Thyroid gland (tissue), 4 donors: Measurements from ENCODE around the gene NUP98. TPM values are rescaled to one million over a fixed set of nuclear protein-coding genes. Genes with fewer than 3 reads are reported as not detected.
"Not testable (repeated sequence)": the region's sequence is repeated elsewhere in the genome, so short reads cannot be mapped to it uniquely, and the experiment has no call there.

Source experiments
- DNase-seq, 2 donors: peaks; one replicate each; pipeline ENCODE4 v3.0.0-alpha.2; 2019
- H3K27ac ChIP-seq, 3 donors: fragments of 200-600 bp; sonication (generic); 1 replicate in 2 of 3; 2 replicates in 1 of 3; pipeline ENCODE4 v1.5.1; 2016 to 2019; ENCODE audit warnings: mild to moderate bottlenecking in 1 of 3, moderate library complexity in 1 of 3
- H3K27me3 ChIP-seq: fragments of 200-600 bp; sonication (generic); one replicate; pipeline ENCODE4 v1.5.1; 2019
- H3K36me3 ChIP-seq, 2 donors: fragments of 200-600 bp; sonication (generic); one replicate each; pipeline ENCODE4 v1.5.1; 2016 to 2019
- H3K4me1 ChIP-seq, 2 donors: fragments of 200-600 bp; sonication (generic); one replicate each; pipeline ENCODE4 v1.5.1; 2017 to 2019
- H3K4me3 ChIP-seq, 3 donors: fragments of 200-600 bp; sonication (generic); replicated peaks in 1 of 3; 1 replicate in 2 of 3; 2 replicates in 1 of 3; pipeline ENCODE4 v1.5.1; 2016; ENCODE audit warnings: mild to moderate bottlenecking in 1 of 3
- H3K9me3 ChIP-seq: fragments of 200-600 bp; sonication (generic); one replicate; pipeline ENCODE4 v1.5.1; 2017
- POLR2A ChIP-seq, 2 donors: fragments of 450-650 bp; IDR thresholded peaks; one replicate each; pipeline ENCODE4 v1.6.1; 2017; ENCODE audit warnings: antibody characterized with exemption in 2 of 2, mild to moderate bottlenecking in 2 of 2, moderate library complexity in 1 of 2
- WGBS, 2 donors: methylation state at CpG; one replicate each; pipeline ENCODE4 v1.1.5; 2017; 5-methylcytosine and 5-hydroxymethylcytosine counted together
- intact Hi-C: fragments of 100-400 bp; cut with DNase I; formaldehyde crosslinking; loops from one replicate; pipeline ENCODE4 v1.15.1; 2023
- total RNA-seq, 4 donors: library from RNA; depleted of rRNA; stranded (reverse); fragments of >200 nt; gene quantifications; one replicate each; pipeline ENCODE4 v1.2.3, GENCODE V29; 2016
- TF ChIP-seq, protein P1 (sequence below), 6 experiments: fragments of 200-600 bp in 3 of 6; fragments of 450-650 bp in 3 of 6; sonication (generic) in 3 of 6; IDR thresholded peaks; one replicate each; pipeline ENCODE4 v1.5.1; 2016 to 2019; ENCODE audit warnings: antibody characterized with exemption in 6 of 6, mild to moderate bottlenecking in 2 of 6, inconsistent platforms in 1 of 6, moderate library complexity in 1 of 6

NUP98 gene
- total RNA-seq, 4 donors from 2014 or later, result 117 to 188 (median 160) TPM

DNA sequence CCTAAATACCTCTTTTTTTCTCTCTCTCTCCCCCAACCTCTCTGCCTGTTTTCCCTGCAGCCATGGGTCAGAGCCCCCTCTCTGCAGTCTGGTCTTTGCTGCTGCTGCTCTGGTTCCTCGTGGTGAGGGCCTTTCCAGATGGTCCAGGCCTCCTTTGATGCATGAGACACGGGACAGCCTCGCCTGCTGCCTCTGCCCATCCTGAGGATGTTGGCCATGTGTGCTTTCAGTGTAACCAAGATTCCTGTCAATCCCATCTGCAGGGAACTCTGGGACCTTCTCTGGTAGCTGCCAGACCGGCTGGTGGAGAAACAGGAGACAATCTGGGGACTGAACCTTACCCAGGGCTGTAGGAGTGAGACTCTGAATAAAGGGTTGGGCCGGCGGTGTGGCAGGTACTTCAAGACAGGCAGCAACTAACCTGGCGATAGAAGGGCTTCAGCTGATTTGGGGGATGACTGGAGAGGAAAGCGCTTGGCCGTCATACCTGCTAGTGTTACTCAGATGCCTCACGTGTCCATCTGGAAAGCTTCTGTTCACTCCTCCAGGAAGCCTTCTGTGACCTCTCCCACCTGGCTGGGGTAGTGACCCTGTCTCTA is 133.2 kb downstream of the NUP98 start:
- Histone ChIP-seq H3K4me3 (no peak overlapping the region), H3K27me3 (no peaks in the 10 kb centered on the region), H3K36me3 (peaks cover 0 to 22% of the 10 kb centered on the region in 2 donors), H3K27ac (no peak overlapping the region), H3K9me3 (no peaks in the 10 kb centered on the region), H3K4me1 (no peaks in the 10 kb centered on the region)
- DNase-seq, result no peak
- WGBS, 2 donors, result 90 to 91% methylated on average over 10 of the region's 10 CpGs
- TF ChIP-seq, protein P1, sequence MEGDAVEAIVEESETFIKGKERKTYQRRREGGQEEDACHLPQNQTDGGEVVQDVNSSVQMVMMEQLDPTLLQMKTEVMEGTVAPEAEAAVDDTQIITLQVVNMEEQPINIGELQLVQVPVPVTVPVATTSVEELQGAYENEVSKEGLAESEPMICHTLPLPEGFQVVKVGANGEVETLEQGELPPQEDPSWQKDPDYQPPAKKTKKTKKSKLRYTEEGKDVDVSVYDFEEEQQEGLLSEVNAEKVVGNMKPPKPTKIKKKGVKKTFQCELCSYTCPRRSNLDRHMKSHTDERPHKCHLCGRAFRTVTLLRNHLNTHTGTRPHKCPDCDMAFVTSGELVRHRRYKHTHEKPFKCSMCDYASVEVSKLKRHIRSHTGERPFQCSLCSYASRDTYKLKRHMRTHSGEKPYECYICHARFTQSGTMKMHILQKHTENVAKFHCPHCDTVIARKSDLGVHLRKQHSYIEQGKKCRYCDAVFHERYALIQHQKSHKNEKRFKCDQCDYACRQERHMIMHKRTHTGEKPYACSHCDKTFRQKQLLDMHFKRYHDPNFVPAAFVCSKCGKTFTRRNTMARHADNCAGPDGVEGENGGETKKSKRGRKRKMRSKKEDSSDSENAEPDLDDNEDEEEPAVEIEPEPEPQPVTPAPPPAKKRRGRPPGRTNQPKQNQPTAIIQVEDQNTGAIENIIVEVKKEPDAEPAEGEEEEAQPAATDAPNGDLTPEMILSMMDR (IDR thresholded peaks at IDR 0.05), result no peak
- no peak for TF ChIP-seq POLR2A (IDR thresholded peaks at IDR 0.05)
- intact Hi-C loops, result no loop called here

DNA sequence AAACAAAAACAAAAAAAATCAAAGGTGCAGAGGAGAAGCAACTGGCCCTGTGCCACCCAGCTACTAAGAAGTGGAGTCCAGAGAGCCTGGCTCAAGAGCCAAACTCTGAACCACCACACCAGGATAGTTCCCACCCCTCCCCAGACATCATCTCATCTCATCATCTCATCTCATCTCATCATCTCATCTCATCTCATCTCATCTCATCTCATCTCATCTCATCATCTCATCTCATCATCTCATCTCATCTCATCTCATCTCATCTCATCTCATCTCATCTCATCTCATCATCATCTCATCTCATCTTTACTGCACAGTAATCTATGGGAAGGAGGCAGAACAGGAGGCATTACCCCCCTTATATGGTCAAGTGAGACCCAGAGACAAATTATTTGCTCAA is 134.5 kb downstream of the NUP98 start:
- no peak overlapping the region for H3K27ac ChIP-seq
- H3K9me3 ChIP-seq, result no peaks in the 10 kb centered on the region
- TF ChIP-seq, protein P1 (IDR thresholded peaks at IDR 0.05), result no peak
- no peak for TF ChIP-seq POLR2A (IDR thresholded peaks at IDR 0.05)
- H3K4me1 ChIP-seq, result no peaks in the 10 kb centered on the region
- H3K36me3 ChIP-seq, result peaks cover 0 to 17% of the 10 kb centered on the region in 2 donors
- no peak for DNase-seq
- no peaks in the 10 kb centered on the region for H3K27me3 ChIP-seq
- no peak overlapping the region for H3K4me3 ChIP-seq
- intact Hi-C loops, result no loop called here

DNA sequence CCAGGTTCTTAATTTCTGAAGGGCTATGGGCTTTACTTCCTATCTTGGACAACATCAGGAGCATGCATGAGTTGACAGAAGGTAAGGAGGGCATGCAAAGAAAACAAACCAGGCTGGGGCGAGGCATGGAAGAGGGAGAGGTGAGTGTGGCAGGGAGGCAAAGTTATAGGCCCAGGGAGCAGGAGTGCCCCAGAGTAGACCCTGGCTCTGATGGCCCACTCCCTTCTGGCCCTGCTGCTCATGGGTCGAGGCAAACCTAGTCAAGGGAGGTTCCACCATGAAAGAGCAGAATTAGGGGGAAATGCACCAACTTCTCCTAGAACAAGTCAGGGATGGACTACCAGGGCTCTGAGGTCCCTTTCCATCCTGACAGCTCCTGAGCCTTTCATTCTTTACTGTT is 136.4 kb downstream of the NUP98 start:
- H3K4me1 ChIP-seq, result no peaks in the 10 kb centered on the region
- no peak for DNase-seq
- no peak overlapping the region for H3K4me3 ChIP-seq
- intact Hi-C loops, result no loop called here
- peaks cover 0 to 3% of the 10 kb centered on the region in 2 donors for H3K36me3 ChIP-seq
- no peak for TF ChIP-seq POLR2A (IDR thresholded peaks at IDR 0.05)
- TF ChIP-seq, protein P1 (IDR thresholded peaks at IDR 0.05), result no peak
- no peaks in the 10 kb centered on the region for H3K9me3 ChIP-seq
- H3K27me3 ChIP-seq, result no peaks in the 10 kb centered on the region
- WGBS, 2 donors, result 73 to 79% methylated on average over 2 of the region's 2 CpGs
- no peak overlapping the region for H3K27ac ChIP-seq

DNA sequence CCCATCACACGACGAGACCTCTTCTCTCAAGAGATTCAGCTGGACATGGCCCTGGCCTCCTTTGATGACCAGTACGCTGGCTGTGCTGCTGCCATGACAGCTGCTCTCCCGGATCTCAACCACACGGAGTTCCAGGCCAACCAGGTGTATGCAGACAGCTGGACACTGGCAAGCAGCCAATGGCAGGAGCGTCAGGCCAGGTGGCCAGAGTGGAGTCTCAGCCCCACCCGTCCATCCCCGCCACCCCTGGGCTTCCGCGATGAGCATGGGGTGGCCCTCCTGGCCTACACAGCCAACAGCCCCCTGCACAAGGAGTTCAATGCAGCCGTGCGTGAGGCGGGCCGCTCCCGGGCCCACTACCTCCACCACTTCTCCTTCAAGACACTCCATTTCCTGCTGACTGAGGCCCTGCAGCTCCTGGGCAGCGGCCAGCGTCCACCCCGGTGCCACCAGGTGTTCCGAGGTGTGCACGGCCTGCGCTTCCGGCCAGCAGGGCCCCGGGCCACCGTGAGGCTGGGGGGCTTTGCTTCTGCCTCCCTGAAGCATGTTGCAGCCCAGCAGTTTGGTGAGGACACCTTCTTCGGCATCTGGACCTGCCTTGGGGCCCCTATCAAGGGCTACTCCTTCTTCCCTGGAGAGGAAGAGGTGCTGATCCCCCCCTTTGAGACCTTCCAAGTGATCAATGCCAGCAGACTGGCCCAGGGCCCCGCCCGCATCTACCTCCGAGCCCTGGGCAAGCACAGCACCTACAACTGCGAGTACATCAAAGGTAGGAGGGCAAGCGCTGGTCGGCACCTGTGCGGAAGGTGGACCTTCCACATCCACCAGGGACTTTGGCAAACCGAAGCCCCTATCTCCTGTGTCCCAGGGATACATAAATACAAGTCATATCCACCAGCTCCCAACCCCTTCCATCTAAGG is 137.5 kb downstream of the NUP98 start:
- Histone ChIP-seq H3K9me3 (no peaks in the 10 kb centered on the region), H3K27ac (no peak overlapping the region), H3K4me1 (no peaks in the 10 kb centered on the region), H3K36me3 (no peaks in the 10 kb centered on the region), H3K27me3 (no peaks in the 10 kb centered on the region), H3K4me3 (no peak overlapping the region)
- TF ChIP-seq, protein P1 (IDR thresholded peaks at IDR 0.05), result no peak
- TF ChIP-seq POLR2A (IDR thresholded peaks at IDR 0.05), result no peak
- WGBS, 2 donors, result 91 to 93% methylated on average over 14 to 18 of the region's 33 CpGs
- peak in 1 of 2 donors; percentile 16 for DNase-seq
- intact Hi-C loops, result no loop called here

DNA sequence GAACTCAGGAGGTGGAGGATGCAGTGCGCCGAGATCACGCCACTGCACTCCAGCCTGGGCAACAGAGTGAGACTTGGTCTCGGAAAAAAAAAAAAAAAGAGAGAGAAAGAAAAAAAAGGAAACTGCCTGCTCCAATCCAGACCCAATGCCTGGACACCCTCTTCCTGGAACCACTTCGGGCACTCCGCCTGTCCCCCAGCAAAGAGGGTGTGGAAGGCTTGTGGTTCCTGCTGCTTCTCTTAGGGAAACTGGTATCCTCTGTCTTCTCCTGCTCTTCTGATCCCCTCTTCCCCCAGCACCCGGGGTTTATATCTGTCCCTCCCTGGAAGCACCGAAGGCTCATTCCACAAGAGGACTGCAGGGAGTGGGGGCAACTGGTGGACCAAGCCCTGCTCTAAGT is 139.1 kb downstream of the NUP98 start:
- no peak for DNase-seq
- TF ChIP-seq, protein P1 (IDR thresholded peaks at IDR 0.05), result no peak
- H3K4me3 ChIP-seq, result no peak overlapping the region
- H3K36me3 ChIP-seq, result no peaks in the 10 kb centered on the region
- WGBS, 2 donors, result 93 to 94% methylated on average over 8 of the region's 8 CpGs
- no peak overlapping the region for H3K27ac ChIP-seq
- H3K9me3 ChIP-seq, result no peaks in the 10 kb centered on the region
- intact Hi-C loops, result no loop called here
- H3K4me1 ChIP-seq, result no peaks in the 10 kb centered on the region
- H3K27me3 ChIP-seq, result no peaks in the 10 kb centered on the region

DNA sequence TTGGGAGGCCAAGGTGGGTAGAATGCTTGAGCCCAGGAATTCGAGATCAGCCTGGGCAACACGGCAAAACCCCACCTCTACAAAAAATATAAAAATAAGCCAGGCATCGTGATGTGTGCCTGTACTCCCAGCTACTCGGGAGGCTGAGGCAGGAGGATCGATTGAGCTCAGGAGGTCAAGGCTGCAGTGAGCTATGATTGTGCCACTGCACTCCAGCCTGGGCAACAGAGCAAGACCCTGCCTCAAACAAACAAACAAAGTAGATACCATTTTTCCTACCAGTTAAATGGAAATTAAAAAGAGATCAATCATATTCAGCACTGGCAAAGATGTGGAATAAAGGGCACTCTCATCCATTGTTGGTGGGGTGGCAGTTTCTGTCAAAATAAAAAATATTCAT is 140.0 kb downstream of the NUP98 start:
- DNase-seq, H3K36me3 ChIP-seq, H3K9me3 ChIP-seq, H3K27ac ChIP-seq, H3K4me1 ChIP-seq, H3K4me3 ChIP-seq, intact Hi-C loops, H3K27me3 ChIP-seq: not testable (repeated sequence)
- WGBS, 2 donors, result 86 to 88% methylated on average over 5 of the region's 5 CpGs
